K562 (cell line): ENCODE data around the gene PPM1F. TPM values are rescaled to one million over a fixed set of nuclear protein-coding genes. Genes with fewer than 3 reads are reported as not detected.

Experiments
- ELF1 ChIP-seq: fragments of 200-800 bp; sonication (Bioruptor generic); IDR thresholded peaks from 2 replicates; pipeline ENCODE4 v1.6.1; 2016; ENCODE audit warnings: missing genetic modification characterization, missing compliant biosample characterization
- MAFK ChIP-seq: IDR thresholded peaks from 2 replicates; pipeline ENCODE4 v1.6.1; 2011; ENCODE audit warnings: low read length, improper control_type of control experiment
- NFIC ChIP-seq: fragments of 450-650 bp; IDR thresholded peaks from 2 replicates; pipeline ENCODE4 v1.6.1; 2017; ENCODE audit warnings: mild to moderate bottlenecking, inconsistent platforms
- POLR2AphosphoS2 ChIP-seq: IDR thresholded peaks from 2 replicates; pipeline ENCODE4 v1.6.1; 2012; ENCODE audit warnings: low read length, improper control_type of control experiment
- SMC3 ChIP-seq: conservative IDR thresholded peaks from 2 replicates; pipeline ENCODE4 v1.6.1; 2011; ENCODE audit warnings: low read depth, low read length, improper control_type of control experiment; ENCODE audit not compliant: insufficient read depth
- SREBF2 ChIP-seq: sonication (generic); formaldehyde crosslinking; IDR thresholded peaks from 2 replicates; pipeline ENCODE4 v1.4.0; 2020; ENCODE audit warnings: mild to moderate bottlenecking, missing genetic modification reagents
- TBL1XR1 ChIP-seq, 2 experiments: IDR thresholded peaks; 2 replicates each; pipeline ENCODE4 v1.6.1; 2012; ENCODE audit warnings: improper control_type of control experiment in 2 of 2, low read length in 2 of 2, mild to moderate bottlenecking in 1 of 2
- WHSC1 ChIP-seq: IDR thresholded peaks from one replicate; pipeline ENCODE4 v1.6.1; 2012; ENCODE audit warnings: low read length, control low read depth, inconsistent platforms
- polyA plus RNA-seq, 8 experiments: library from polyadenylated mRNA; depleted of rRNA in 4 of 8; stranded (reverse) in 5 of 8; unstranded in 3 of 8; fragments of >200 nt; fragmentation: Nextera tagmentation in 2 of 8; fragmentation: Illumina TruSeq in 1 of 8; extraction: Ambion mirVana in 2 of 8; extraction: Trizol in 1 of 8; gene quantifications; 2 replicates each; pipeline versions ENCODE4 v1.2.1 to v1.2.3, GENCODE V29; 2011 to 2014; ENCODE audit warnings: inconsistent platforms in 1 of 8, missing spikeins in 1 of 8
- total RNA-seq, 7 experiments: library from RNA; depleted of rRNA in 6 of 7; stranded (reverse); fragments of >200 nt in 6 of 7; fragmentation: Illumina TruSeq in 2 of 7; extraction: Trizol in 2 of 7; gene quantifications; 2 replicates each; pipeline versions ENCODE4 v1.2.1 to v1.2.3, GENCODE V29; 2011 to 2021; ENCODE audit warnings: low replicate concordance in 1 of 7
- TF ChIP-seq, protein P1 (sequence below): fragments of 450-650 bp; IDR thresholded peaks from 2 replicates; pipeline ENCODE4 v1.6.1; 2017; ENCODE audit warnings: antibody characterized with exemption, mild to moderate bottlenecking
- TF ChIP-seq, protein P2 (sequence below): sonication (generic); formaldehyde crosslinking; IDR thresholded peaks from 2 replicates; pipeline ENCODE4 v1.8.0; 2022; ENCODE audit warnings: mild to moderate bottlenecking, missing genetic modification reagents, borderline replicate concordance
- TF ChIP-seq, protein P3 (sequence below), 2 experiments: IDR thresholded peaks; 2 replicates each; pipeline ENCODE4 v1.6.1; 2012; ENCODE audit warnings: improper control_type of control experiment in 2 of 2, low read depth in 2 of 2, low read length in 2 of 2, borderline replicate concordance in 1 of 2
- TF ChIP-seq, protein P4 (sequence below), 2 experiments: fragments of 450-650 bp in 1 of 2; sonication (generic) in 1 of 2; formaldehyde crosslinking; conservative IDR thresholded peaks; 2 replicates each; pipeline versions ENCODE4 v1.4.0 to v1.8.1; 2020 to 2022; ENCODE audit warnings: mild to moderate bottlenecking in 1 of 2, missing genetic modification reagents in 1 of 2
- TF ChIP-seq, protein P5 (sequence below), 2 experiments: fragments of 150-350 bp in 1 of 2; IDR thresholded peaks; 2 replicates each; pipeline ENCODE4 v1.6.1; 2012 to 2016; ENCODE audit warnings: low read depth in 2 of 2, low read length in 2 of 2, mild to moderate bottlenecking in 1 of 2, moderate library complexity in 1 of 2

PPM1F gene
- total and polyA plus RNA-seq, 9 of the 15 experiments (the other 6 are each of a cell fraction or from before 2014, with no cell fraction given), result 2.1 to 159 (median 64.0) TPM

DNA sequence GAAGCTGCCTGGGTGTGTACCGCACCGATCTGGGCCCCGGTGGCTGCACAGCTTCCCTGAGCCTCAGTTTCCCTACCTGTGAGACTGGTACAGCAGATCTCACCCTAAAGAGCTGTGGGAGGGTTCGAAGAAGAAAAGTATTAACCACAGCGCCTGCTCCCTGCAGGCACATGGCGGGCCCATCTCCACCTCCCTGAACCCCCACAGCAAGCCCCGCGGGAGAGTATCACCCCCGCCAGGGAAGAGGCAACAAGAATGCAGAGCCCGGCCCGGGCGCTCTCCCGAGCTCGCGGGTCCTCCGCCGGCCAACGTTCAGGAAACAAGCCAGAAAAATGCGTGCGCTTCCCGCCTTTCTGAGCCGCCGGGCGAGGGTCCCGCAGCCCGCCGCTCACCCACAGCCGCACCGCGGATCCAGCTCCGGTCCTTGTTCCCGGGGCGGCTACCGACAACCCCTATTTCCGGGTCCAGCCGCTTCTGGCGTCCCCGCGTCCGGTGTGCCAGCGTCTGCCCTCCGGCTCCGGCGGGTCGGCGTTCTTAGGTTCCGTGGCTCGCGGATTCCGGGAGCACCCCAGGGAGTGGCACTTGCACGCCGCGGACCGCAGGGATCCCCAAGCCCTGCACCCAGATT lies 29.8 kb upstream of the PPM1F start, which contains the start of gene TOP3B (continued):
- TF ChIP-seq, protein P1, sequence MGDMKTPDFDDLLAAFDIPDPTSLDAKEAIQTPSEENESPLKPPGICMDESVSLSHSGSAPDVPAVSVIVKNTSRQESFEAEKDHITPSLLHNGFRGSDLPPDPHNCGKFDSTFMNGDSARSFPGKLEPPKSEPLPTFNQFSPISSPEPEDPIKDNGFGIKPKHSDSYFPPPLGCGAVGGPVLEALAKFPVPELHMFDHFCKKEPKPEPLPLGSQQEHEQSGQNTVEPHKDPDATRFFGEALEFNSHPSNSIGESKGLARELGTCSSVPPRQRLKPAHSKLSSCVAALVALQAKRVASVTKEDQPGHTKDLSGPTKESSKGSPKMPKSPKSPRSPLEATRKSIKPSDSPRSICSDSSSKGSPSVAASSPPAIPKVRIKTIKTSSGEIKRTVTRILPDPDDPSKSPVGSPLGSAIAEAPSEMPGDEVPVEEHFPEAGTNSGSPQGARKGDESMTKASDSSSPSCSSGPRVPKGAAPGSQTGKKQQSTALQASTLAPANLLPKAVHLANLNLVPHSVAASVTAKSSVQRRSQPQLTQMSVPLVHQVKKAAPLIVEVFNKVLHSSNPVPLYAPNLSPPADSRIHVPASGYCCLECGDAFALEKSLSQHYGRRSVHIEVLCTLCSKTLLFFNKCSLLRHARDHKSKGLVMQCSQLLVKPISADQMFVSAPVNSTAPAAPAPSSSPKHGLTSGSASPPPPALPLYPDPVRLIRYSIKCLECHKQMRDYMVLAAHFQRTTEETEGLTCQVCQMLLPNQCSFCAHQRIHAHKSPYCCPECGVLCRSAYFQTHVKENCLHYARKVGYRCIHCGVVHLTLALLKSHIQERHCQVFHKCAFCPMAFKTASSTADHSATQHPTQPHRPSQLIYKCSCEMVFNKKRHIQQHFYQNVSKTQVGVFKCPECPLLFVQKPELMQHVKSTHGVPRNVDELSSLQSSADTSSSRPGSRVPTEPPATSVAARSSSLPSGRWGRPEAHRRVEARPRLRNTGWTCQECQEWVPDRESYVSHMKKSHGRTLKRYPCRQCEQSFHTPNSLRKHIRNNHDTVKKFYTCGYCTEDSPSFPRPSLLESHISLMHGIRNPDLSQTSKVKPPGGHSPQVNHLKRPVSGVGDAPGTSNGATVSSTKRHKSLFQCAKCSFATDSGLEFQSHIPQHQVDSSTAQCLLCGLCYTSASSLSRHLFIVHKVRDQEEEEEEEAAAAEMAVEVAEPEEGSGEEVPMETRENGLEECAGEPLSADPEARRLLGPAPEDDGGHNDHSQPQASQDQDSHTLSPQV, result no peak
- TF ChIP-seq ELF1 (tag) (no peak), POLR2AphosphoS2 (peak; percentile 96), SMC3 (peak; percentile 72), TBL1XR1 (IDR thresholded peaks at IDR 0.05; ENCODE audit: low read length in 2 of 2) (peak; percentile 97 to 100), SREBF2 (CRISPR knock-in tag) (no peak), WHSC1 (no peak), MAFK (peak; percentile 81), NFIC (no peak)
- TF ChIP-seq, protein P2, sequence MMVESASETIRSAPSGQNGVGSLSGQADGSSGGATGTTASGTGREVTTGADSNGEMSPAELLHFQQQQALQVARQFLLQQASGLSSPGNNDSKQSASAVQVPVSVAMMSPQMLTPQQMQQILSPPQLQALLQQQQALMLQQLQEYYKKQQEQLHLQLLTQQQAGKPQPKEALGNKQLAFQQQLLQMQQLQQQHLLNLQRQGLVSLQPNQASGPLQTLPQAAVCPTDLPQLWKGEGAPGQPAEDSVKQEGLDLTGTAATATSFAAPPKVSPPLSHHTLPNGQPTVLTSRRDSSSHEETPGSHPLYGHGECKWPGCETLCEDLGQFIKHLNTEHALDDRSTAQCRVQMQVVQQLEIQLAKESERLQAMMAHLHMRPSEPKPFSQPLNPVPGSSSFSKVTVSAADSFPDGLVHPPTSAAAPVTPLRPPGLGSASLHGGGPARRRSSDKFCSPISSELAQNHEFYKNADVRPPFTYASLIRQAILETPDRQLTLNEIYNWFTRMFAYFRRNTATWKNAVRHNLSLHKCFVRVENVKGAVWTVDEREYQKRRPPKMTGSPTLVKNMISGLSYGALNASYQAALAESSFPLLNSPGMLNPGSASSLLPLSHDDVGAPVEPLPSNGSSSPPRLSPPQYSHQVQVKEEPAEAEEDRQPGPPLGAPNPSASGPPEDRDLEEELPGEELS (CRISPR knock-in tag), result no peak
- TF ChIP-seq, protein P3, sequence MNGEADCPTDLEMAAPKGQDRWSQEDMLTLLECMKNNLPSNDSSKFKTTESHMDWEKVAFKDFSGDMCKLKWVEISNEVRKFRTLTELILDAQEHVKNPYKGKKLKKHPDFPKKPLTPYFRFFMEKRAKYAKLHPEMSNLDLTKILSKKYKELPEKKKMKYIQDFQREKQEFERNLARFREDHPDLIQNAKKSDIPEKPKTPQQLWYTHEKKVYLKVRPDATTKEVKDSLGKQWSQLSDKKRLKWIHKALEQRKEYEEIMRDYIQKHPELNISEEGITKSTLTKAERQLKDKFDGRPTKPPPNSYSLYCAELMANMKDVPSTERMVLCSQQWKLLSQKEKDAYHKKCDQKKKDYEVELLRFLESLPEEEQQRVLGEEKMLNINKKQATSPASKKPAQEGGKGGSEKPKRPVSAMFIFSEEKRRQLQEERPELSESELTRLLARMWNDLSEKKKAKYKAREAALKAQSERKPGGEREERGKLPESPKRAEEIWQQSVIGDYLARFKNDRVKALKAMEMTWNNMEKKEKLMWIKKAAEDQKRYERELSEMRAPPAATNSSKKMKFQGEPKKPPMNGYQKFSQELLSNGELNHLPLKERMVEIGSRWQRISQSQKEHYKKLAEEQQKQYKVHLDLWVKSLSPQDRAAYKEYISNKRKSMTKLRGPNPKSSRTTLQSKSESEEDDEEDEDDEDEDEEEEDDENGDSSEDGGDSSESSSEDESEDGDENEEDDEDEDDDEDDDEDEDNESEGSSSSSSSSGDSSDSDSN (IDR thresholded peaks at IDR 0.05; ENCODE audit: borderline replicate concordance in 1 of 2, low read depth in 2 of 2, low read length in 2 of 2), result peak; percentile 99 to 100; a peak in 3 of 4 replicates
- TF ChIP-seq, protein P4, sequence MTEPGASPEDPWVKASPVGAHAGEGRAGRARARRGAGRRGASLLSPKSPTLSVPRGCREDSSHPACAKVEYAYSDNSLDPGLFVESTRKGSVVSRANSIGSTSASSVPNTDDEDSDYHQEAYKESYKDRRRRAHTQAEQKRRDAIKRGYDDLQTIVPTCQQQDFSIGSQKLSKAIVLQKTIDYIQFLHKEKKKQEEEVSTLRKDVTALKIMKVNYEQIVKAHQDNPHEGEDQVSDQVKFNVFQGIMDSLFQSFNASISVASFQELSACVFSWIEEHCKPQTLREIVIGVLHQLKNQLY (CRISPR knock-in tag; conservative IDR thresholded peaks at IDR 0.05), result peak in 1 of 2 experiments; percentile 93; a peak in 1 of 4 replicates
- TF ChIP-seq, protein P5, sequence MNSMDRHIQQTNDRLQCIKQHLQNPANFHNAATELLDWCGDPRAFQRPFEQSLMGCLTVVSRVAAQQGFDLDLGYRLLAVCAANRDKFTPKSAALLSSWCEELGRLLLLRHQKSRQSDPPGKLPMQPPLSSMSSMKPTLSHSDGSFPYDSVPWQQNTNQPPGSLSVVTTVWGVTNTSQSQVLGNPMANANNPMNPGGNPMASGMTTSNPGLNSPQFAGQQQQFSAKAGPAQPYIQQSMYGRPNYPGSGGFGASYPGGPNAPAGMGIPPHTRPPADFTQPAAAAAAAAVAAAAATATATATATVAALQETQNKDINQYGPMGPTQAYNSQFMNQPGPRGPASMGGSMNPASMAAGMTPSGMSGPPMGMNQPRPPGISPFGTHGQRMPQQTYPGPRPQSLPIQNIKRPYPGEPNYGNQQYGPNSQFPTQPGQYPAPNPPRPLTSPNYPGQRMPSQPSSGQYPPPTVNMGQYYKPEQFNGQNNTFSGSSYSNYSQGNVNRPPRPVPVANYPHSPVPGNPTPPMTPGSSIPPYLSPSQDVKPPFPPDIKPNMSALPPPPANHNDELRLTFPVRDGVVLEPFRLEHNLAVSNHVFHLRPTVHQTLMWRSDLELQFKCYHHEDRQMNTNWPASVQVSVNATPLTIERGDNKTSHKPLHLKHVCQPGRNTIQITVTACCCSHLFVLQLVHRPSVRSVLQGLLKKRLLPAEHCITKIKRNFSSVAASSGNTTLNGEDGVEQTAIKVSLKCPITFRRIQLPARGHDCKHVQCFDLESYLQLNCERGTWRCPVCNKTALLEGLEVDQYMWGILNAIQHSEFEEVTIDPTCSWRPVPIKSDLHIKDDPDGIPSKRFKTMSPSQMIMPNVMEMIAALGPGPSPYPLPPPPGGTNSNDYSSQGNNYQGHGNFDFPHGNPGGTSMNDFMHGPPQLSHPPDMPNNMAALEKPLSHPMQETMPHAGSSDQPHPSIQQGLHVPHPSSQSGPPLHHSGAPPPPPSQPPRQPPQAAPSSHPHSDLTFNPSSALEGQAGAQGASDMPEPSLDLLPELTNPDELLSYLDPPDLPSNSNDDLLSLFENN (IDR thresholded peaks at IDR 0.05; ENCODE audit: low read depth in 2 of 2, low read length in 2 of 2), result peak in 1 of 2 experiments; percentile 94; a peak in 2 of 4 replicates
